ENCODE data around the gene ZWILCH.

- TF ChIP-seq, protein P1, sequence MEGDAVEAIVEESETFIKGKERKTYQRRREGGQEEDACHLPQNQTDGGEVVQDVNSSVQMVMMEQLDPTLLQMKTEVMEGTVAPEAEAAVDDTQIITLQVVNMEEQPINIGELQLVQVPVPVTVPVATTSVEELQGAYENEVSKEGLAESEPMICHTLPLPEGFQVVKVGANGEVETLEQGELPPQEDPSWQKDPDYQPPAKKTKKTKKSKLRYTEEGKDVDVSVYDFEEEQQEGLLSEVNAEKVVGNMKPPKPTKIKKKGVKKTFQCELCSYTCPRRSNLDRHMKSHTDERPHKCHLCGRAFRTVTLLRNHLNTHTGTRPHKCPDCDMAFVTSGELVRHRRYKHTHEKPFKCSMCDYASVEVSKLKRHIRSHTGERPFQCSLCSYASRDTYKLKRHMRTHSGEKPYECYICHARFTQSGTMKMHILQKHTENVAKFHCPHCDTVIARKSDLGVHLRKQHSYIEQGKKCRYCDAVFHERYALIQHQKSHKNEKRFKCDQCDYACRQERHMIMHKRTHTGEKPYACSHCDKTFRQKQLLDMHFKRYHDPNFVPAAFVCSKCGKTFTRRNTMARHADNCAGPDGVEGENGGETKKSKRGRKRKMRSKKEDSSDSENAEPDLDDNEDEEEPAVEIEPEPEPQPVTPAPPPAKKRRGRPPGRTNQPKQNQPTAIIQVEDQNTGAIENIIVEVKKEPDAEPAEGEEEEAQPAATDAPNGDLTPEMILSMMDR (conservative IDR thresholded peaks at IDR 0.05; ENCODE audit: low read length) = no peak
- no peak for TF ChIP-seq EZH2phosphoT487 (IDR thresholded peaks at IDR 0.05; ENCODE audit: borderline replicate concordance, low read depth, low read length)
Measured at GRCh38 chr15:66482539-66482938, 22.6 kb upstream of the ZWILCH start.
